Activated naive CD4-positive, alpha-beta T cell (primary cell): Measurements from ENCODE around the gene SUPT5H.

Source experiments
- DNase-seq, 4 experiments: peaks; one replicate each; lab custom pipeline; 2025; lab: John Stamatoyannopoulos, UW

The SUPT5H gene

GRCh38 chr19:39520541-39521484 lies 75.4 kb downstream of the SUPT5H start:
- no peak for DNase-seq

GRCh38 chr19:39524495-39524894 lies 79.1 kb downstream of the SUPT5H start:
- no peak for DNase-seq

- no peak for DNase-seq
Measured at GRCh38 chr19:39525205-39525604, 79.8 kb downstream of the SUPT5H start.
